MM.1S (cell line): ENCODE measurements around the gene SYTL5.

Experiments
- DNase-seq: peaks from one replicate; pipeline ENCODE4 v3.0.0-alpha.2; 2015
- H2AFZ ChIP-seq: fragments of 300-600 bp; sonication (generic); 2 replicates; pipeline ENCODE4 v1.6.0; 2016; ENCODE audit warnings: antibody characterized with exemption, low read length
- H3F3A ChIP-seq: fragments of 300-600 bp; sonication (generic); 2 replicates; pipeline ENCODE4 v1.6.1; 2016; ENCODE audit warnings: mild to moderate bottlenecking, antibody characterized with exemption, low read length, moderate library complexity, mixed read lengths; ENCODE audit not compliant: insufficient read depth
- H3K27ac ChIP-seq: fragments of 300-600 bp; sonication (generic); 2 replicates; pipeline ENCODE4 v1.5.1; 2016; ENCODE audit warnings: mild to moderate bottlenecking, low read length
- H3K27me3 ChIP-seq: fragments of 300-600 bp; sonication (generic); replicated peaks from 2 replicates; pipeline ENCODE4 v1.6.0; 2016; ENCODE audit warnings: low read length; ENCODE audit not compliant: insufficient read depth
- H3K36me3 ChIP-seq: fragments of 300-600 bp; sonication (generic); replicated peaks from 2 replicates; pipeline ENCODE4 v1.6.1; 2016; ENCODE audit warnings: mild to moderate bottlenecking, low read length, mixed read lengths; ENCODE audit not compliant: insufficient read depth
- H3K4me1 ChIP-seq: fragments of 300-600 bp; sonication (generic); 2 replicates; pipeline ENCODE4 v1.6.1; 2016; ENCODE audit warnings: low read length, mixed read lengths
- H3K4me2 ChIP-seq: fragments of 300-600 bp; sonication (generic); 2 replicates; pipeline ENCODE4 v1.6.0; 2016; ENCODE audit warnings: low read depth, low read length
- H3K4me3 ChIP-seq: fragments of 300-600 bp; sonication (generic); 2 replicates; pipeline ENCODE4 v1.5.1; 2016; ENCODE audit warnings: low read length, mixed read lengths
- H3K79me2 ChIP-seq: fragments of 300-600 bp; sonication (generic); 2 replicates; pipeline ENCODE4 v1.6.1; 2016; ENCODE audit warnings: mixed run types, low read length, mixed read lengths
- H3K9ac ChIP-seq: fragments of 300-600 bp; sonication (generic); 2 replicates; pipeline ENCODE4 v1.6.1; 2016; ENCODE audit warnings: low read length, mixed read lengths
- H3K9me2 ChIP-seq: fragments of 300-600 bp; sonication (generic); replicated peaks from 2 replicates; pipeline ENCODE4 v1.6.1; 2016; ENCODE audit warnings: mild to moderate bottlenecking, low read length, mixed read lengths; ENCODE audit not compliant: insufficient read depth
- H3K9me3 ChIP-seq: fragments of 300-600 bp; sonication (generic); replicated peaks from 2 replicates; pipeline ENCODE4 v1.6.1; 2016; ENCODE audit warnings: mild to moderate bottlenecking, low read length, mixed read lengths; ENCODE audit not compliant: insufficient read depth
- H4K20me1 ChIP-seq: fragments of 300-600 bp; sonication (generic); 2 replicates; pipeline ENCODE4 v1.6.1; 2016; ENCODE audit warnings: mild to moderate bottlenecking, low read length, moderate library complexity, mixed read lengths; ENCODE audit not compliant: insufficient read depth
- CTCF ChIP-seq: fragments of 300-600 bp; sonication (generic); IDR thresholded peaks from 2 replicates; pipeline ENCODE4 v1.5.1; 2016; ENCODE audit warnings: antibody characterized with exemption, low read length, mixed read lengths
- EZH2 ChIP-seq: fragments of 300-600 bp; sonication (generic); optimal IDR thresholded peaks from 2 replicates; pipeline ENCODE3; 2017; ENCODE audit warnings: low read depth, mild to moderate bottlenecking, antibody characterized with exemption, low read length, mixed read lengths
- EZH2phosphoT487 ChIP-seq: fragments of 300-600 bp; sonication (generic); IDR thresholded peaks from 2 replicates; pipeline ENCODE4 v1.6.1; 2018; ENCODE audit warnings: antibody characterized with exemption, low read length

The SYTL5 gene

GRCh38 chrX:37997096-37997495 is 9.3 kb upstream of the SYTL5 start:
- Histone ChIP-seq H3K9me2 (no peaks in the 10 kb centered on the region), H3K9me3 (no peaks in the 10 kb centered on the region), H3K4me2 (no peak overlapping the region), H3K27me3 (no peaks in the 10 kb centered on the region), H3F3A (no peaks in the 10 kb centered on the region), H3K27ac (no peak overlapping the region), H3K79me2 (no peaks in the 10 kb centered on the region), H4K20me1 (no peaks in the 10 kb centered on the region), H3K9ac (no peak overlapping the region), H3K4me1 (no peaks in the 10 kb centered on the region), H3K36me3 (no peaks in the 10 kb centered on the region), H3K4me3 (no peak overlapping the region), H2AFZ (no peak overlapping the region)
- DNase-seq: no peak
- TF ChIP-seq EZH2phosphoT487: no peak

- no peaks in the 10 kb centered on the region for H3K79me2 ChIP-seq
- no peaks in the 10 kb centered on the region for H3K4me1 ChIP-seq
- H3K27me3 ChIP-seq: no peaks in the 10 kb centered on the region
- H3K4me2 ChIP-seq: no peak overlapping the region
- H3K9me2 ChIP-seq: no peaks in the 10 kb centered on the region
- no peaks in the 10 kb centered on the region for H3K36me3 ChIP-seq
- H3K9me3 ChIP-seq: no peaks in the 10 kb centered on the region
- no peak overlapping the region for H3K9ac ChIP-seq
- H3K4me3 ChIP-seq: no peak overlapping the region
- H3F3A ChIP-seq: no peaks in the 10 kb centered on the region
- no peak overlapping the region for H3K27ac ChIP-seq
- TF ChIP-seq EZH2 (no peak), CTCF (no peak), EZH2phosphoT487 (no peak)
- no peak overlapping the region for H2AFZ ChIP-seq
- DNase-seq: no peak
- H4K20me1 ChIP-seq: no peaks in the 10 kb centered on the region
Measured at GRCh38 chrX:37998586-37999262, 7.6 kb upstream of the SYTL5 start.

- Histone ChIP-seq H4K20me1 (no peaks in the 10 kb centered on the region), H3K4me2 (no peak overlapping the region), H3F3A (no peaks in the 10 kb centered on the region), H3K9ac (no peak overlapping the region), H3K27me3 (no peaks in the 10 kb centered on the region), H3K36me3 (no peaks in the 10 kb centered on the region), H3K27ac (no peak overlapping the region), H3K79me2 (no peaks in the 10 kb centered on the region), H2AFZ (no peak overlapping the region), H3K9me3 (no peaks in the 10 kb centered on the region), H3K4me3 (no peak overlapping the region), H3K4me1 (no peaks in the 10 kb centered on the region), H3K9me2 (no peaks in the 10 kb centered on the region)
- no peak for TF ChIP-seq EZH2
- TF ChIP-seq CTCF: no peak
- TF ChIP-seq EZH2phosphoT487: no peak
- no peak for DNase-seq
Measured at GRCh38 chrX:38000706-38001105, 5.6 kb upstream of the SYTL5 start.

GRCh38 chrX:38004046-38004445 is 2.3 kb upstream of the SYTL5 start:
- H3K9me3 ChIP-seq: no peaks in the 10 kb centered on the region

More at GRCh38 chrX:38004046-38004445, 2.3 kb upstream of the SYTL5 start:
- Histone ChIP-seq H3K4me2 (no peak overlapping the region), H4K20me1 (no peaks in the 10 kb centered on the region), H3K27ac (no peak overlapping the region), H3K9me2 (no peaks in the 10 kb centered on the region), H3K4me1 (no peaks in the 10 kb centered on the region), H3K4me3 (no peak overlapping the region), H3K36me3 (no peaks in the 10 kb centered on the region), H3K79me2 (no peaks in the 10 kb centered on the region), H3F3A (no peaks in the 10 kb centered on the region), H3K27me3 (no peaks in the 10 kb centered on the region), H3K9ac (no peak overlapping the region), H2AFZ (no peak overlapping the region)
- DNase-seq: no peak
- no peak for TF ChIP-seq CTCF
